ENCODE data around the gene PRKAG1.

DNA sequence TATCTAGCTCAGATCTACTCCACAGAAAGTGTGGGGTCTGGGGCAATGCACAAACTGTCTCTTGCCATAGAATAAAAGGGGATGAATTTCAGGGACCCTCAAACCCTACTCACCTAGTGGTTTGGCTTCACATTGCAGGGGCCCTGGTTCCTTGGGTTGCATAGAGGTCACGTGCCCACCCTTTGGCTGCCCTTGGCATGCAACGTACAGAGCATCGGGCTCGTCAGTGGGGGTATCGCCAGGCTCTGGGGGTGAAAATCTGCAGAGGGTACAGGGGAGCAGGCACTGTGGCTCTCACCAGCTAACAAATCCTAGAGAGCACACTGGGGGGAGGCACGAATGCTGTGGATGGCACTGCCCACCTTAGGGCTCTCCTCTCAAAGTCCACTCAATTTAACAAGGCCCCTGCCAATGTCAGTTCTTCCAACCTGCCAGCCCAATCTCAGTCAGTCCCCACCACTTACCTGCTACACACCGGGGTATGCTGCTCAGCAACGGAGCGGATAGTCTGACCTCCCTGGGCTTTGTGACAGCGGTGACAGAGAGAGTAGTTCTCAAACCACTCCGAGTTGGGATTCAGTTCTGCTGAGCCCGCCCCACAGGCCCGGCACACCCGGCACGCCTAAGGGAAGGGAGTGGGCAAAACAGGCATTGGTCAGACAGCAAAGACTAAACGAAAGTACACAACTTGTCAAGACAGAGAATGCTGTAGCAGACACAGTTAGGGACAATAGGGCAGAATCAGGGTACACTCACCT lies 34.1 kb upstream of the PRKAG1 start:
- TF ChIP-seq CTCF (IDR thresholded peaks at IDR 0.05; ENCODE audit: low read length), result no peak
- TF ChIP-seq EZH2phosphoT487 (IDR thresholded peaks at IDR 0.05; ENCODE audit: low read length), result no peak
